PC-9 (cell line): ENCODE measurements around the gene MYO7B.

Experiments
- EZH2 ChIP-seq: fragments of 200-600 bp; sonication (generic); IDR thresholded peaks from 2 replicates; pipeline ENCODE4 v1.8.0; 2017; ENCODE audit warnings: antibody characterized with exemption, low read depth
- TF ChIP-seq, protein P1 (sequence below): fragments of 200-600 bp; sonication (generic); conservative IDR thresholded peaks from 2 replicates; pipeline ENCODE4 v1.6.1; 2017; ENCODE audit warnings: mixed run types, antibody characterized with exemption, mild to moderate bottlenecking, moderate library complexity

DNA sequence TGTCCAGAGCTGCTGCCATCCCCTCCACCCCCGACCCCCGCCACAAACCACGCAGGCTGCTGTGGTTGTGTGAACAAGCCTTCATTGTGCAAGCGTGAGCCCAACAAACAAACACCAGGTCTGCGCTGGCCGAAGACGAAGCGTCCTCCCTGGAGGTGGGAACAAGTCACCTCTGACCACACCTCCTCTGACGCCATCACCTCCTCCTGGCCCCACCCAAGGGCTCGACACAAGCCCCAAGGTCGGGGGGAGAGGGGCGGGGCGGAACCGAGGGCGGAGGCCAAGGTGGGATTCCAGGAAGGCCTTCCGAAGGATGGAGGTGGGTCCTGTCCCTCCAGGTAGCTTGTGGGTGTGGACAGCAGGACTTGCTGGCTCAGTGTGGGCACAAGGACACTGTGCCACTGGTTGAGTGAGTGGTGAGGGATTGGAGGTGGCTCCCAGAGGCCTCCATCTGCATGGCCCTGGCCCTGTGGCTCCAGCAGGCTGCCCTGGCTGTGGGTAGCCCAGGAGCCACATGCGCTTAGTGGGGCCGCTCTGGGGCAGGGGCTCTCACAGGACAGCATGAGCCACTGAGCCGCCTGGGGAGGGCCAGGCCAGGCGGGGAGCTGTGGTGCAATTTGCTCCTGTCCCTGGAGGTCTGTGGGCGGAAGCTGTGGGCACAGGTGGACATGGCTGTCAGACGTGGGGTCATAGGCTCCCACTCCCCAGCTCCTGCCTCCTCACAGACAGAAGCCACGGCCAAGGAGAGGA lies 103.1 kb downstream of the MYO7B start:
- TF ChIP-seq, protein P1, sequence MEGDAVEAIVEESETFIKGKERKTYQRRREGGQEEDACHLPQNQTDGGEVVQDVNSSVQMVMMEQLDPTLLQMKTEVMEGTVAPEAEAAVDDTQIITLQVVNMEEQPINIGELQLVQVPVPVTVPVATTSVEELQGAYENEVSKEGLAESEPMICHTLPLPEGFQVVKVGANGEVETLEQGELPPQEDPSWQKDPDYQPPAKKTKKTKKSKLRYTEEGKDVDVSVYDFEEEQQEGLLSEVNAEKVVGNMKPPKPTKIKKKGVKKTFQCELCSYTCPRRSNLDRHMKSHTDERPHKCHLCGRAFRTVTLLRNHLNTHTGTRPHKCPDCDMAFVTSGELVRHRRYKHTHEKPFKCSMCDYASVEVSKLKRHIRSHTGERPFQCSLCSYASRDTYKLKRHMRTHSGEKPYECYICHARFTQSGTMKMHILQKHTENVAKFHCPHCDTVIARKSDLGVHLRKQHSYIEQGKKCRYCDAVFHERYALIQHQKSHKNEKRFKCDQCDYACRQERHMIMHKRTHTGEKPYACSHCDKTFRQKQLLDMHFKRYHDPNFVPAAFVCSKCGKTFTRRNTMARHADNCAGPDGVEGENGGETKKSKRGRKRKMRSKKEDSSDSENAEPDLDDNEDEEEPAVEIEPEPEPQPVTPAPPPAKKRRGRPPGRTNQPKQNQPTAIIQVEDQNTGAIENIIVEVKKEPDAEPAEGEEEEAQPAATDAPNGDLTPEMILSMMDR: no peak
- no peak for TF ChIP-seq EZH2
